Measurements from ENCODE around the gene NFATC1.

Gene NFATC1

DNA sequence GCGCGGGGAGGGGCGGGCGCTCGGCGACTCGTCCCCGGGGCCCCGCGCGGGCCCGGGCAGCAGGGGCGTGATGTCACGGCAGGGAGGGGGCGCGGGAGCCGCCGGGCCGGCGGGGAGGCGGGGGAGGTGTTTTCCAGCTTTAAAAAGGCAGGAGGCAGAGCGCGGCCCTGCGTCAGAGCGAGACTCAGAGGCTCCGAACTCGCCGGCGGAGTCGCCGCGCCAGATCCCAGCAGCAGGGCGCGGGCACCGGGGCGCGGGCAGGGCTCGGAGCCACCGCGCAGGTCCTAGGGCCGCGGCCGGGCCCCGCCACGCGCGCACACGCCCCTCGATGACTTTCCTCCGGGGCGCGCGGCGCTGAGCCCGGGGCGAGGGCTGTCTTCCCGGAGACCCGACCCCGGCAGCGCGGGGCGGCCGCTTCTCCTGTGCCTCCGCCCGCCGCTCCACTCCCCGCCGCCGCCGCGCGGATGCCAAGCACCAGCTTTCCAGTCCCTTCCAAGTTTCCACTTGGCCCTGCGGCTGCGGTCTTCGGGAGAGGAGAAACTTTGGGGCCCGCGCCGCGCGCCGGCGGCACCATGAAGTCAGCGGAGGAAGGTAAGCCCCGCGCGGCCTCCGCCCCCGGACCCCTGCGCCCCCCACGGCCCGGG lies at the start of gene NFATC1:
NFATC1 (plus strand) TSS at position 170 of the 644 bp plus-strand sequence; CDS start at position 465, 295 bp downstream.
- DNase-seq (ENCODE audit: low read depth in 2 of 2, low spot score in 1 of 2), result peak in 1 of 2 donors; percentile 57

GRCh38 chr18:79345981-79346380 lies 49.7 kb upstream of the NFATC1 start:
- DNase-seq (ENCODE audit: low read depth in 2 of 2, low spot score in 1 of 2), result no peak

GRCh38 chr18:79348066-79348465 lies 47.7 kb upstream of the NFATC1 start:
- no peak for DNase-seq (ENCODE audit: low read depth in 2 of 2, low spot score in 1 of 2)

DNA sequence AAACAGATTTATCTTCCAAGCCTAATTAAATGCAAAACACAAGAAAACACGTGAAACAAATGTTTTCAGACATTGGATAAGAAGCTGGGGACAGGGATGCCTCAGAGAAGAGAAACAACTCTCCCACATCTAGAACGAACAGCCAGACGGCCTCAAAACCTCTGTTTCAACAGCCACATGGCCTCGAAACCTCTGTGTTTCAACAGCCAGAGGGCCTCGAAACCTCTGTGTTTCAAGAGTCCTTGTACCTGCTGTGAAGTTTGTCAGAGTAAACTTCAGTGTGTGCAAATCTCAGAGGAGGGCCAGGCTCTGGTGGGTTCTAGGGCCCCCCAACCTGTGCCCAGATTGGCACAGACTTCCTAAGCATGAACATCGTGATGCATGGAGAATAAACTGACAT lies 43.3 kb upstream of the NFATC1 start:
- DNase-seq (ENCODE audit: low read depth in 2 of 2, low spot score in 1 of 2), result no peak

GRCh38 chr18:79353267-79353666 lies 42.5 kb upstream of the NFATC1 start:
- no peak for DNase-seq (ENCODE audit: low read depth in 2 of 2, low spot score in 1 of 2)

- no peak for DNase-seq (ENCODE audit: low read depth in 2 of 2, low spot score in 1 of 2)
Measured at GRCh38 chr18:79354350-79354749, 41.4 kb upstream of the NFATC1 start.

GRCh38 chr18:79355433-79356335 lies 40.0 kb upstream of the NFATC1 start:
- no peak for DNase-seq (ENCODE audit: low read depth in 2 of 2, low spot score in 1 of 2)

DNA sequence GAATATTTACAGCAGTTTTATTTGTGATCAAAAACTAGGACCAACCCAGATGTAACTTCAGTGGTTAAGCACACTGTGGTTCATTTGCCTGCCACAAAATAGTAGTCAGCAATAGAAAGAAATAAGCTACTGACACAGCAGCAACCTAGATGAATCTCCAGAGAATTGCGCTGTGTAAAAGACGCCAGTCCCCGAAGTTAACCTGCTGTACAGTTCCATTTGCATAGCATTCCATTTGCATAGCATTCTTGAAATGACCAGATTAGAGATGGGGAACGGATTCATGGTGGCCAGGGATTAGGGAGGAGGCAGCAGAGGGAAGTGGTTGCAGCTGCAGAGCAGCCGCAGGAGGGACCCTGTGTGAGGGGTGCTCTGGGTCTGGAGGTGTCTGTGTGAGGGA lies 39.3 kb upstream of the NFATC1 start:
- DNase-seq (ENCODE audit: low read depth in 2 of 2, low spot score in 1 of 2), result no peak

- DNase-seq (ENCODE audit: low read depth in 2 of 2, low spot score in 1 of 2), result no peak
Measured at GRCh38 chr18:79360933-79361332, 34.8 kb upstream of the NFATC1 start.

DNA sequence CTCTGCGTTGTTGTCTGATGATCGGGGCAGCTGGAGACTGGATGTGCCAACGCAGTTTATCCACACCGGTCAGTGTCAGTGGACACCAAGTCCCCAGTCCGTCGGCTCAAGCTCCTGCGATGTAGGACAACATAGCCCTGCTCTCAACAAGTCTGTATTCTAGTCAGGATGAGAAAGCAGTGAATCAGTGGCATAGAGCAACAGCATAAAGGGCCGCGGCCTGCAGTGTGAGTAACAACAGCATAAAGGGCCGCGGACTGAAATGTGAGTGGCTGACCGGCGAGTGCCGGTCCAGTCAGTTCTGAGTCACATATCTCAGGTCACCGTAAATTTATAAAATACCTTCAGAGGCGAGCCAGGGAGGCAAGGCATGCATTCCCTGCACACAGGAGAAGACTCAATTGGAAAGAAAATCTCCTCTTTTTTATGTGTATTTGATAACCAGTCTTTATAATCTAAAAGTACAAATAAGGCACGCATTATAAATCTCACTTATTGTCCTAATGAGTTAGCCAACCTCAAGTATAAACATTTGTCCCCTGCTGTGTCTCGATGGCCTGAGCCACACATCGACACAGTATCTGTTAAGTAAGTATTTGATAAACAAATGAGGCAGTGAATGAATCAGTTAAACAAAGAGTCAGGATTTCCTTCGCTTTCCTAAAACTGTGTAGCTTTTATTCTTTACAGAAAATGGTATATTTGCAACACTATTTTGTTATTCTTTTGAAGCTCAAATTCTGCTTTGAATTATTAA lies 33.8 kb upstream of the NFATC1 start:
- no peak for DNase-seq (ENCODE audit: low read depth in 2 of 2, low spot score in 1 of 2)

DNA sequence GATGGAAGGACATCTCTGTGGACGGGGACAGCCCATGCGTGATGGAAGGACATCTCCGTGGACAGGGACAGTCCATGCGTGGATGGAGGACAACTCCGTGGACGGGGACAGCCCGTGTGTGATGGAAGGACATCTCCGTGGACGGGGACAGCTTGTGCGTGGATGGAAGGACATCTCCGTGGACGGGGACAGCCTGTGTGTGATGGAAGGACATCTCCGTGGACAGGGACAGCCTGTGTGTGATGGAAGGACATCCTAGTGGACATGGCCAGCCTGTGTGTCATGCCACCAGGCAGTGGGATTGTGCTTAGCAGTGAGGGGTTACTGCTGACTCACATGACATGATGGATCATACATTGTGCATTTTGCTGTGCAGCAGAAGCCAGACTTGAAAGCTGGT lies 30.0 kb upstream of the NFATC1 start:
- no peak for DNase-seq (ENCODE audit: low read depth in 2 of 2, low spot score in 1 of 2)

DNA sequence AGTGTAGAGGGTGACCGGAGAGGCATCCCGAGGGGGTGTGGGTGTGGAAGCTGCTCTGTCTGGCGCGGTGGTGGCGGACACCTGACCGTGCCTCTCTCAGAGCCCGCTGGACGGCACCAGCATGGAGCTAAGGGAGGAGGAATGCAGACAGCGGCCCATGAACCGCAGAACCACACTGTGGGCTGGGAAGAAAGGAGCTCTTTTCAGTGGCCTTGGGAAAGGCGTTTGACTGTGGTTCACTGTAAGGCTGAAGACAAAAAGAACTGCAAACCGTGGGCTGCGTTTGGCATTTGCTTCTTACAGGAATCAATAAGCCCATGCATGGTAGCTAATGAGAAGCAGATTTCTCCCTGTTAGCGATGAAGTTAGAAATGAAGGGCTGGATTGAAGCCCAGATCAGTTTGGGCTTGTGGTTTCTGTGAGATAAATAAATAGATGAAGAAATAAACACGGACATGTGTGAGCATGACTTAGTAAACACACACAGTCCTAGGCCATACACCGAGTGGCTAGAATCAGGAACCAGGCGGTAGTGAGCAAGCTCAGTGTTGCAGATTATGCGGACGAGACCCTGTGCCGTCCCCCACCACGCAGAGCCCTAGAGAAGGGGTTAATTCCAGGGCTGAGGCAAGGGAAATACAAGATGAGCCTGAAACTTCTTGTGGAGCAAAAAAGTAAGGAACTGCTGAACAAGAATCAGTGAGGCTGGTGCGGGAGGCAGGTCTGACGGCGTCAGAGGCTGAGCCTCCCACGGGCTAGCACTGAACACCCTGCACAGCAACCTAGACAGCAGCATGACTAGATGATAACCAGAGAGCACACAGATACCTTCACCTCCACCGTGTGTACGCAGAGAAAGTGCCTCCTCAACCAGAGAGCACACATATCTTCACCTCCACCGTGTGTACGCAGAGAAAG lies 29.3 kb upstream of the NFATC1 start:
- no peak for DNase-seq (ENCODE audit: low read depth in 2 of 2, low spot score in 1 of 2)

GRCh38 chr18:79367480-79367879 lies 28.2 kb upstream of the NFATC1 start:
- no peak for DNase-seq (ENCODE audit: low read depth in 2 of 2, low spot score in 1 of 2)

DNA sequence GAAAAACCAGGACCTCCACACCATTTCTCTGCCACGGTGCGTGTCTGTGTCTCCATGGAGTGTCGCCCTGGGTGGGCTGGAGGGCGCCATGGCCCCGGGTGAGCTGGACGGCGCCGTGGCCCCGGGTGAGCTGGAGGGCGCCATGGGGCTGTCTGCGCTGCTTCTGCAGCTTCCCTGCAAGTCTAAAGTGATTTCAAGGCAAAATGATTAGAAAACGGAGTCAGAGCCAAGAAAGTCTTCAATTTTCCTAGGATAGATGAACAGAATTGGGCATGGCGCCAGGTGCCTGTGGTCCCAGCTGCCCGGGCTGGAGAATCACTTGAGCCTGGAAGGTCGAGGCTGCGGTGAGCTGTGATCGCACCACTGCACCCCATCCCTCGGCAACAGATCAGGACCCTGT lies 27.7 kb upstream of the NFATC1 start:
- no peak for DNase-seq (ENCODE audit: low read depth in 2 of 2, low spot score in 1 of 2)

GRCh38 chr18:79368681-79369080 lies 27.0 kb upstream of the NFATC1 start:
- no peak for DNase-seq (ENCODE audit: low read depth in 2 of 2, low spot score in 1 of 2)

- no peak for DNase-seq (ENCODE audit: low read depth in 2 of 2, low spot score in 1 of 2)
Measured at GRCh38 chr18:79371561-79372121, 24.1 kb upstream of the NFATC1 start.

- DNase-seq (ENCODE audit: low read depth in 2 of 2, low spot score in 1 of 2), result no peak
Measured at GRCh38 chr18:79372461-79372860, 23.3 kb upstream of the NFATC1 start.

DNA sequence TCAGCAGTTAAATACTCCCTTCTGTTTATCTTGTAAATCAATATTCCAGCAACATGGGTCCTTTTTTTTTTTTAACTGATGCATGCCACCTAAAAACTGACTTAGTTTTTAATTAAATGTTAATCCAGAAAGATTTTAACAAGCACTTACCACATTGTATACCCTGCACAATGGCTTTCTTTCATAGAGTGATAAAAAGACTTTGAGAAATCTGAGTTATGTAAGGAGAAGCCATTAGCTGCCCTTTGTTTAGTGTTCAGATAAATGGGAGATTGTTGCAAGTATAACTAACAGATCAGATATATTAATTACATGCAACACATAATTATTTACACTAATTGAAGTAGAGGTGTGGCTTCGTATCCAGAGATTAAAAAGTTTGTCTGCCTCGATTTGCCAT lies 22.7 kb upstream of the NFATC1 start:
- DNase-seq (ENCODE audit: low read depth in 2 of 2, low spot score in 1 of 2), result no peak

DNA sequence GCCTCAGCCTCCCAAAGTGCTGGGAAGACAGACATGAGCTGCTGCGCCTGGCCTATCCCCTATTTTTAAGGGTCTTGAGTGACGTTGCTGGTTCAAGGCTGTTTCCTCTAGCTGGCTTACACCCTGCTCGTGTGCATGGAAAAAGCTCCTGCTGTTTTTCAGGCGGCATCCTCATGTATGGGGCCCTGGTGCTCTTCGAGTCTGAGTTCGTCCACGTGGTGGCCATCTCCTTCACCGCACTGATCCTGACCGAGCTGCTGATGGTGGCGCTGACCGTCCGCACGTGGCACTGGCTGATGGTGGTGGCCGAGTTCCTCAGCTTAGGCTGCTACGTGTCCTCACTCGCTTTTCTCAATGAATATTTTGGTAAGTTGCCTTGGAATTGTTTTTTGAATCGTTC lies 22.0 kb upstream of the NFATC1 start:
- no peak for DNase-seq (ENCODE audit: low read depth in 2 of 2, low spot score in 1 of 2)

GRCh38 chr18:79374408-79375171 lies 21.1 kb upstream of the NFATC1 start:
- no peak for DNase-seq (ENCODE audit: low read depth in 2 of 2, low spot score in 1 of 2)

Measured in stimulated activated CD8-positive, alpha-beta memory T cell treated with anti-CD3 and anti-CD28 coated beads, Interleukin-4, amount 100 ng/mL, for 1 hour (primary cell).